GM18498 (cell line): ENCODE data around the gene TMEM138.

Experiments
- ATAC-seq: cut with Tn5 transposase; IDR thresholded peaks from one replicate; pipeline ENCODE4 v1.9.1; 2021; ENCODE audit warnings: mild to moderate bottlenecking, moderate library complexity; ENCODE audit not compliant: unreplicated experiment

Gene TMEM138

GRCh38 chr11:61341706-61342105 lies 20.5 kb upstream of the TMEM138 start:
- no peak for ATAC-seq

GRCh38 chr11:61342207-61342803 lies 19.9 kb upstream of the TMEM138 start:
- no peak for ATAC-seq

- no peak for ATAC-seq
Measured at GRCh38 chr11:61343792-61344745, 18.1 kb upstream of the TMEM138 start.

- no peak for ATAC-seq
Measured at GRCh38 chr11:61345170-61345610, 17.0 kb upstream of the TMEM138 start.

GRCh38 chr11:61345954-61346843 lies 16.0 kb upstream of the TMEM138 start:
- no peak for ATAC-seq

GRCh38 chr11:61347916-61348461 lies 14.2 kb upstream of the TMEM138 start:
- ATAC-seq = no peak

- ATAC-seq = no peak
Measured at GRCh38 chr11:61349189-61349751, 12.9 kb upstream of the TMEM138 start.

GRCh38 chr11:61349916-61350315 lies 12.3 kb upstream of the TMEM138 start:
- no peak for ATAC-seq

GRCh38 chr11:61350336-61350735 lies 11.8 kb upstream of the TMEM138 start:
- ATAC-seq = no peak

- ATAC-seq = no peak
Measured at GRCh38 chr11:61350803-61351202, 11.4 kb upstream of the TMEM138 start.

- no peak for ATAC-seq
Measured at GRCh38 chr11:61352038-61352437, 10.1 kb upstream of the TMEM138 start.

- no peak for ATAC-seq
Measured at GRCh38 chr11:61353131-61354067, 8.8 kb upstream of the TMEM138 start.

- ATAC-seq = no peak
Measured at GRCh38 chr11:61354208-61354607, 8.0 kb upstream of the TMEM138 start.

- no peak for ATAC-seq
Measured at GRCh38 chr11:61356706-61357105, 5.5 kb upstream of the TMEM138 start.

GRCh38 chr11:61357233-61357893 lies 4.8 kb upstream of the TMEM138 start:
- peak; percentile 43 for ATAC-seq

- no peak for ATAC-seq
Measured at GRCh38 chr11:61357894-61358239, 4.3 kb upstream of the TMEM138 start.

- no peak for ATAC-seq
Measured at GRCh38 chr11:61358566-61358965, 3.6 kb upstream of the TMEM138 start.

- no peak for ATAC-seq
Measured at GRCh38 chr11:61359516-61359915, 2.7 kb upstream of the TMEM138 start.

GRCh38 chr11:61361237-61361740 lies 885 bp upstream of the TMEM138 start:
- ATAC-seq = peak; percentile 1
